T-cell (primary cell): ENCODE results near the gene APBA3. TPM values are rescaled to one million over a fixed set of nuclear protein-coding genes. Genes with fewer than 3 reads are reported as not detected.

Experiments
- ATAC-seq, 4 experiments: fragments of 200-7000 bp in 3 of 4; fragments of 150-1000 bp in 1 of 4; cut with Tn5 transposase; replicated peaks in 1 of 4; 1 replicate in 3 of 4; 2 replicates in 1 of 4; pipeline ENCODE4 v1.10.0; 2021; ENCODE audit warnings: moderate library complexity in 3 of 4, mild to moderate bottlenecking in 2 of 4, moderate number of reproducible peaks in 1 of 4
- CTCF ChIA-PET, 2 donors: fragments of 300-600 bp; sonication (Branson Sonifier 250); formaldehyde crosslinking; loops; one replicate each; lab custom pipeline; 2022; ENCODE audit warnings: antibody characterized with exemption in 2 of 2; lab: Charles Lee
- POLR2A ChIA-PET, 2 donors: fragments of 300-600 bp; sonication (Branson Sonifier 250); formaldehyde crosslinking; loops; one replicate each; lab custom pipeline; 2022; ENCODE audit warnings: antibody characterized with exemption in 2 of 2; lab: Charles Lee
- DNase-seq, 35 experiments: peaks; one replicate each; pipeline versions ENCODE4 v3.0.0 to v3.0.0-alpha.2; 2013 to 2023
- H3K27ac ChIP-seq: one replicate; pipeline ENCODE4 v1.5.1; 2013; ENCODE audit warnings: low read length
- H3K27me3 ChIP-seq, 2 experiments: replicated peaks in 1 of 2; 1 replicate in 1 of 2; 2 replicates in 1 of 2; pipeline versions ENCODE4 v1.6.1 to v1.7.0; 2013; ENCODE audit warnings: low read length in 1 of 2, mixed read lengths in 1 of 2; ENCODE audit not compliant: control insufficient read depth in 2 of 2, insufficient read depth in 2 of 2; ENCODE audit errors: extremely low read depth in 1 of 2
- H3K36me3 ChIP-seq, 2 donors: 1 replicate in 1 of 2; 2 replicates in 1 of 2; pipeline versions ENCODE4 v1.6.1 to v1.7.0; 2013; ENCODE audit warnings: low read length in 1 of 2; ENCODE audit not compliant: control insufficient read depth in 2 of 2, insufficient read depth in 1 of 2; ENCODE audit errors: extremely low read depth in 1 of 2
- H3K4me1 ChIP-seq, 2 experiments: 1 replicate in 1 of 2; 2 replicates in 1 of 2; pipeline versions ENCODE4 v1.6.1 to v1.7.0; 2013; ENCODE audit warnings: low read length in 2 of 2, mixed read lengths in 1 of 2; ENCODE audit not compliant: insufficient read depth in 2 of 2, control insufficient read depth in 1 of 2; ENCODE audit errors: extremely low read depth in 1 of 2
- H3K4me3 ChIP-seq, 2 donors: 1 replicate in 1 of 2; 2 replicates in 1 of 2; pipeline versions ENCODE4 v1.5.1 to v1.7.0; 2013; ENCODE audit warnings: mild to moderate bottlenecking in 2 of 2, low read length in 1 of 2, moderate library complexity in 1 of 2; ENCODE audit not compliant: control insufficient read depth in 1 of 2; ENCODE audit errors: extremely low read depth in 1 of 2
- H3K9me3 ChIP-seq: 2 replicates; pipeline ENCODE4 v1.7.0; 2013
- H3K27ac Mint-ChIP-seq, 2 donors: one replicate each; pipeline ENCODE4 v1.8.0; 2020 to 2021; ENCODE audit warnings: mild to moderate bottlenecking in 2 of 2, mixed read lengths in 2 of 2
- H3K27me3 Mint-ChIP-seq, 2 donors: one replicate each; pipeline ENCODE4 v1.8.0; 2021 to 2022; ENCODE audit warnings: mixed read lengths in 2 of 2
- H3K36me3 Mint-ChIP-seq: one replicate; pipeline ENCODE4 v1.8.0; 2021; ENCODE audit warnings: mixed read lengths
- H3K4me1 Mint-ChIP-seq, 3 donors: one replicate each; pipeline ENCODE4 v1.8.0; 2020 to 2022; ENCODE audit warnings: mixed read lengths in 3 of 3, mild to moderate bottlenecking in 1 of 3
- H3K4me3 Mint-ChIP-seq, 3 donors: one replicate each; pipeline ENCODE4 v1.8.0; 2020 to 2022; ENCODE audit warnings: mild to moderate bottlenecking in 3 of 3, mixed read lengths in 3 of 3, moderate library complexity in 3 of 3
- H3K9me3 Mint-ChIP-seq, 3 donors: one replicate each; pipeline ENCODE4 v1.8.0; 2020 to 2022; ENCODE audit warnings: mixed read lengths in 3 of 3
- WGBS: methylation state at CpG from one replicate; pipeline ENCODE4 v1.1.5; 2013; ENCODE audit warnings: missing lambda C conversion rate; ENCODE audit not compliant: insufficient coverage; 5-methylcytosine and 5-hydroxymethylcytosine counted together
- total RNA-seq, 35 experiments: library from RNA in 6 of 35; stranded (reverse) in 6 of 35; fragments of 120-200 nt in 1 of 35; gene quantifications; one replicate each; pipeline versions ENCODE4 v1.2.1 to v1.2.4 and lab custom pipeline; 2013 to 2026

APBA3 gene
- total RNA-seq, 5 donors from 2014 or later (not counting 1 experiment from before 2014, with no cell fraction given), result 57.3 to 99.0 (median 78.2) TPM

DNA sequence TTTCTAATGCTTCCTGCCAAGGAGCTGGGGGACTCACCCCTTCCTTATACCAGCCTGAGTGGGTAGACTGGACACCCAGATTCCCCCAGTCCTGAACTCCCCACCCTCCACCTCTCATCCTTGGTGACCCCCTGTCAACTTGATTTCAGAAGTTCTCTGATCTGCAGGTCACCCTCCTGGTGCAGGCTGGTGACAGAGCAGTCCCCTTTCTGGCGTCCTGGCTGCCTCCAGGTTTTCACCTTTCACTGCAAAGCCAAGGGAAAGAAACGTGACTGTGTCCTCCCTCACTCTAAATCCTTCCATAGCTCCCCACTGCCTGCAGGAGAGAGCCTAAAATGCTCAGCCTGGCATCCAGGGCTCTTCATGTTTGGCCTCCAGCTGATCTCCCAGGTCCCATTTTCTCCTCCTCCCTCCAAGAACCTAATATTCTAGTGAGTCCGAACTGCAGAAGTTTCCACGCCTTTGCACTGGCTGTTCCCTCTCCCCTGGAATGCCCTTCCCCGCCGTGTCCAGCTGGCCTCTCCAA lies 28.8 kb upstream of the APBA3 start:
- H3K4me3 ChIP-seq, result no peak overlapping the region
- DNase-seq, result no peak
- peaks cover 0 to 6% (median 0%) of the 10 kb centered on the region in 3 donors for H3K9me3 Mint-ChIP-seq
- WGBS, result 95% methylated on average over 5 of the region's 6 CpGs
- no peaks in the 10 kb centered on the region for H3K27me3 ChIP-seq
- no peaks in the 10 kb centered on the region for H3K9me3 ChIP-seq
- ChIA-PET CTCF (interaction anchor here in 1 of 2 donors (0.6 kb wide), 2 partner anchors 81 to 210 kb away, joined by 4 to 6 read pairs; no protein-coding TSS in a partner anchor), POLR2A (no interaction called here)
- peaks cover 2% of the 10 kb centered on the region for H3K36me3 Mint-ChIP-seq
- H3K27me3 Mint-ChIP-seq, result no peaks in the 10 kb centered on the region
- ATAC-seq, result no peak
- no peak overlapping the region for H3K27ac ChIP-seq
- H3K4me3 Mint-ChIP-seq, result no peak overlapping the region
- H3K4me1 ChIP-seq, result peaks cover 3 to 41% of the 10 kb centered on the region in 2 experiments
- peak overlapping the region in 1 of 2 donors; percentile 68 for H3K27ac Mint-ChIP-seq
- H3K4me1 Mint-ChIP-seq, result peaks cover 5 to 23% (median 11%) of the 10 kb centered on the region in 3 donors
- peaks cover 0 to 3% of the 10 kb centered on the region in 2 donors for H3K36me3 ChIP-seq

DNA sequence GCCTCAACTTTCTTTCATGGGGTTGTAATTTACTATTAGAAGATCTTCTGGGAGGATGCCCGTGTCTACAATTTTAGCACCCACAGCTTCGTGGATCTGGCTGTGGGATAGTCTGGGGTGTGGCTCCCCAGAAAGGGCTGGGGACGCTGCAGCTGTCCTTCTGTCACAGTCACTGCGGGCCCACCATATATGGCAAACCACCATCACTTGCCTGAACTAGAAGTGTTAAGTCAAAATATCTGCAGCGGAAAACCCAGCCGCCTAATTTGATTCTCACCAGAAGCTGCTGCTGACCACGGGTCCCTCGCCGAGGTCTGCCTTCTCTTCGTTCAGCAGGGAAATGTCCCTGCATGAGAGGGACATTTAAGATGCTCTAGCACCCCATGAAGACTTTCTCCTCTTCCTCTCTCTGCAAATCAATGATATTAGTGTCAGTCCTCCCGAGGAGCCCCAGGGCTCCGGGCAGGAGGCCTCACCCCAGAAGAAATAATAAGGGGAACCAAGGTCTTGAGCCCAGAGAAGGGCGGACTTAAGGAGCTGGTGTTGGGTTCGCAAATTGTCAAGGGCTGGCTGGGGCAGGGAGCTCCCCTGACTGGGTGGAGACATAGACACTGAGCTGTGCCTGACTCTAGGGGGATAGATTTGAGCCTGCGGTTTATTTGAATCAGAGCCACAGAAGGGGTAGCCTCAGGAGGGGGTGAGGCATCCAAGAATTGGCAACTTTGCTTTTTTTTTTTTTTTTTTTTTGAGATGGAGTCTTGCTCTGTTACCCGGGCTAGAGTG lies 27.7 kb upstream of the APBA3 start:
- peaks cover 6 to 32% (median 19%) of the 10 kb centered on the region in 3 donors for H3K4me1 Mint-ChIP-seq
- peak overlapping the region; percentile 56 to 79 for H3K27ac Mint-ChIP-seq
- CTCF ChIA-PET, result interaction anchor here in 1 of 2 donors (0.6 to 1.1 kb wide), 2 partner anchors 27 to 80 kb away, joined by 4 to 5 read pairs; partner anchors contain the start of gene MRPL54

DNA sequence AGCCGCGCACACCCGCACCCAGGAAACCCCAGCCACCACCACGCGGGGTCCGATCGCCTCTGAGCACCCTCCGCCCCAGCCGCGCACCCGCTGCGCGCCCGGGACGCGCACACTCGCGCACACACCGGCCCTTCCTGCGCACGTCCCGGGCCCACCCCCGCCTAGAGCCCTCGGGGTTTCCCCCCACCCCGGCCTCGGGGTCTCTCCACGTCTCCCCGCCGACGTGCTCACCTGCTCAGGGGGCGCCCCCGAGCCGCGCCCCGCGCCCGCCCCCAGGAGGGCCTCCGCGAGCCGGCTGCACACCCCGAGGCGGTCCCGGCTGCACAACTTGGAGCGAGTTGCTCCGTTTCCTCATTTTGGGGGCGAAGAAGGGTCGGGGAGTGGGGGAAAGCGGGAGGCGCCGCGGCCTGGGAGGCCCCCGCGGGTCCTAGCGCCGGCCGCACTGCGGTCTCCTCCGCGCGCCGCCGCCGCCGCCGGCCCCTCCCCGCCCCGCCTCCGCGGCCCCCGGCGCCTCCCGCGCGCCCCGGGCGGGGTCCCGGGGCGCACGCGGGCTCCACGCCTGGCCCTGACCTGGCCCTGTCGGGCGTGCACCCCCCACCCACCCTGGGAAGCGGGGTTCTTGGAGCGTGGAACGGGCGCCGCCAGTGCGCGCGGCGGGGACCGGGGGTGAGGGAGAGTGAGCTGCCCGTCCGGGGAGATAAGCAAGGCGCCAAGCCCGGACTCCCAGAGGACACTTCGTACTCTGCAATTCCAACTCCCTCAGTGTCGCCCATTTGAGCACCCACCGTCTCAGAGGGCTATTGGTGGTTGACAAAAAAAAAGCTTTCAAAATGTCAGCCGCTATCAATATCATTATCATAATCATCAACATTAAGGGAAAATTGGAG lies 24.7 kb upstream of the APBA3 start, which contains the start of gene MATK:
MATK (minus strand) TSS at position 444 of the 887 bp plus-strand sequence. CDS start 1,246 bp downstream, outside the sequence.
- no peaks in the 10 kb centered on the region for H3K27me3 Mint-ChIP-seq
- POLR2A ChIA-PET, result no interaction called here
- peak within 1 kb of the TSS; percentile 53 to 83 for H3K4me3 ChIP-seq
- ATAC-seq (peak; percentile 39 to 60 (median 54)), DNase-seq (peak in 5 of 35 experiments; percentile 8 to 47 (median 22))
- whole genome bisulfite sequencing, result under 1% methylated on average over 76 of the region's 101 CpGs
- H3K4me1 Mint-ChIP-seq, result peaks cover 6 to 37% (median 21%) of the 10 kb centered on the region in 3 donors
- peak within 1 kb of the TSS; percentile 71 to 80 (median 79) for H3K4me3 Mint-ChIP-seq
- no peak within 1 kb of the TSS for H3K27ac ChIP-seq
- peaks cover under 1% of the 10 kb centered on the region for H3K9me3 ChIP-seq
- H3K36me3 ChIP-seq, result peaks cover 8 to 16% of the 10 kb centered on the region in 2 donors
- H3K27me3 ChIP-seq, result peaks cover 0 to 6% of the 10 kb centered on the region in 2 experiments
- H3K9me3 Mint-ChIP-seq, result peaks cover 6 to 19% (median 13%) of the 10 kb centered on the region in 3 donors
- H3K4me1 ChIP-seq, result peaks cover 6 to 61% of the 10 kb centered on the region in 2 experiments
- CTCF ChIA-PET, result interaction anchor here in 1 of 2 donors (0.6 kb wide), 1 partner anchor 1149 kb away, joined by 4 read pairs; no protein-coding TSS in a partner anchor
- H3K36me3 Mint-ChIP-seq, result peaks cover 17% of the 10 kb centered on the region
- no peak within 1 kb of the TSS for H3K27ac Mint-ChIP-seq

More for the DNA sequence above, 27.7 kb upstream of the APBA3 start:
- H3K4me3 Mint-ChIP-seq, result peak overlapping the region in 1 of 3 donors; percentile 23
- POLR2A ChIA-PET, result no interaction called here
- Histone ChIP-seq H3K27ac (peak overlapping the region; percentile 40), H3K27me3 (peaks cover 0 to 6% of the 10 kb centered on the region in 2 experiments), H3K4me3 (no peak overlapping the region), H3K4me1 (peaks cover 6 to 51% of the 10 kb centered on the region in 2 experiments), H3K36me3 (peaks cover 0 to 2% of the 10 kb centered on the region in 2 donors), H3K9me3 (no peaks in the 10 kb centered on the region)
- ATAC-seq, result peak in 2 of 4 experiments; percentile 19 to 48
- WGBS, result 57% methylated on average over 9 of the region's 16 CpGs
- H3K27me3 Mint-ChIP-seq, result no peaks in the 10 kb centered on the region
- H3K9me3 Mint-ChIP-seq, result peaks cover 0 to 6% (median 0%) of the 10 kb centered on the region in 3 donors
- H3K36me3 Mint-ChIP-seq, result peaks cover 2% of the 10 kb centered on the region
- DNase-seq, result peak in 18 of 35 experiments; percentile 18 to 69 (median 34)

DNA sequence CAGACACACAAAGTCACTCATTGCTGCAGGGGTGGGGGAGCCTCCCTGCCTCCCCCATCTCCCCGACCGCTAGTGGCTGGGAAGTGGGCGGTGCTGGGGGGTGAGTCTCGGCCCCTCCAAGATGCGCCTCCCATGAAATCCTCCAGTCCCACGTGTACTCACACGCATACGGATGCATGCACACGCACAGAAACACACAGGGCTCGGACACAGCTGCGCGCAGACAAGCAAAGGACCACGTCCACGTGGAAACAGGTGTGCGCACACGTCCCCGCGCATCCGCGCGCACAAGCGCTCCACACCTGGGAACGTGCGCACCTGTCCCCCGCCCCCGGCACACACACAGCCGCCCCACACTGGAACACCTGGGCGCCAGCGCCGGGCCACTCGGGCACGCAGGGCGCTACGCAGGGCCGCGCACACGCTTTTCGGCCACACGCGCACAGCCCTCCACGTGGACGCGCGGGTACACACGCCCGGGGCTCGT lies 24.0 kb upstream of the APBA3 start:
- Mint-ChIP-seq H3K27me3 (no peaks in the 10 kb centered on the region), H3K4me3 (peak overlapping the region; percentile 71 to 80 (median 79)), H3K36me3 (peaks cover 17% of the 10 kb centered on the region), H3K4me1 (peaks cover 6 to 38% (median 23%) of the 10 kb centered on the region in 3 donors), H3K27ac (no peak overlapping the region), H3K9me3 (peaks cover 6 to 17% (median 17%) of the 10 kb centered on the region in 3 donors)
- Histone ChIP-seq H3K27me3 (peaks cover 0 to 6% of the 10 kb centered on the region in 2 experiments), H3K4me3 (peak overlapping the region; percentile 53 to 83), H3K9me3 (peaks cover 3% of the 10 kb centered on the region), H3K36me3 (peaks cover 8 to 16% of the 10 kb centered on the region in 2 donors), H3K4me1 (peaks cover 6 to 56% of the 10 kb centered on the region in 2 experiments), H3K27ac (no peak overlapping the region)
- DNase-seq (peak in 1 of 35 experiments; percentile 46), ATAC-seq (peak in 3 of 4 experiments; percentile 18 to 53 (median 46))
- CTCF ChIA-PET, result no interaction called here
- under 1% methylated on average over 44 of the region's 47 CpGs for WGBS
- POLR2A ChIA-PET, result no interaction called here

GRCh38 chr19:3784607-3785450 lies 23.3 kb upstream of the APBA3 start:
- ChIA-PET POLR2A (no interaction called here), CTCF (no interaction called here)
- DNase-seq, result no peak
- Histone ChIP-seq H3K9me3 (peaks cover 3% of the 10 kb centered on the region), H3K4me3 (peak overlapping the region; percentile 53 to 83), H3K27me3 (peaks cover 0 to 6% of the 10 kb centered on the region in 2 experiments), H3K4me1 (peaks cover 6 to 49% of the 10 kb centered on the region in 2 experiments), H3K36me3 (peaks cover 8 to 16% of the 10 kb centered on the region in 2 donors), H3K27ac (peak overlapping the region; percentile 26)
- WGBS, result 40% methylated on average over 20 of the region's 25 CpGs
- no peak for ATAC-seq
- Mint-ChIP-seq H3K9me3 (peaks cover 6 to 17% (median 16%) of the 10 kb centered on the region in 3 donors), H3K27me3 (no peaks in the 10 kb centered on the region), H3K36me3 (peaks cover 17% of the 10 kb centered on the region), H3K27ac (peak overlapping the region in 1 of 2 donors; percentile 68), H3K4me3 (peak overlapping the region; percentile 71 to 80 (median 79)), H3K4me1 (peaks cover 6 to 36% (median 23%) of the 10 kb centered on the region in 3 donors)
